HS-5 (cell line): Measurements from ENCODE around the gene FGGY.

Experiments
- DNase-seq: peaks from one replicate; pipeline ENCODE4 v3.0.0-alpha.2; 2012; ENCODE audit warnings: low read depth

Gene FGGY

GRCh38 chr1:59738591-59739015 is 441.7 kb downstream of the FGGY start:
- peak; percentile 28 for DNase-seq

- DNase-seq, result no peak
Measured at GRCh38 chr1:59739111-59739510, 442.2 kb downstream of the FGGY start.

GRCh38 chr1:59742526-59742925 is 445.6 kb downstream of the FGGY start:
- DNase-seq, result no peak

GRCh38 chr1:59743324-59744091 is 446.6 kb downstream of the FGGY start:
- DNase-seq, result no peak

- no peak for DNase-seq
Measured at GRCh38 chr1:59747420-59748024, 450.6 kb downstream of the FGGY start.

GRCh38 chr1:59748123-59748522 is 451.2 kb downstream of the FGGY start:
- DNase-seq, result no peak

- DNase-seq, result peak; percentile 53
Measured at GRCh38 chr1:59750328-59751003, 453.6 kb downstream of the FGGY start.

- no peak for DNase-seq
Measured at GRCh38 chr1:59751004-59751395, 454.1 kb downstream of the FGGY start.

- no peak for DNase-seq
Measured at GRCh38 chr1:59751801-59752200, 454.9 kb downstream of the FGGY start.

GRCh38 chr1:59752556-59753414 is 455.9 kb downstream of the FGGY start:
- no peak for DNase-seq

GRCh38 chr1:59755069-59755685 is 458.3 kb downstream of the FGGY start:
- no peak for DNase-seq

- no peak for DNase-seq
Measured at GRCh38 chr1:59757197-59757747, 460.4 kb downstream of the FGGY start.

GRCh38 chr1:59759156-59759925 is 462.4 kb downstream of the FGGY start:
- DNase-seq, result peak; percentile 65

GRCh38 chr1:59761443-59761842 is 464.5 kb downstream of the FGGY start:
- DNase-seq, result no peak

GRCh38 chr1:59763418-59763817 is 466.5 kb downstream of the FGGY start:
- DNase-seq, result no peak

GRCh38 chr1:59765011-59765730 is 468.3 kb downstream of the FGGY start:
- no peak for DNase-seq

- no peak for DNase-seq
Measured at GRCh38 chr1:59766227-59766855, 469.4 kb downstream of the FGGY start.

GRCh38 chr1:59767119-59767518 is 470.2 kb downstream of the FGGY start:
- no peak for DNase-seq
